ENCODE results near the gene ZMYM4.

- TF ChIP-seq CTCF (IDR thresholded peaks at IDR 0.05; ENCODE audit: insufficient read depth, low read length) = no peak
- no peak for TF ChIP-seq REST (IDR thresholded peaks at IDR 0.05; ENCODE audit: insufficient replicate concordance, low read depth)
- no peak for TF ChIP-seq POLR2AphosphoS5 (IDR thresholded peaks at IDR 0.05; ENCODE audit: low read depth)
Observed at GRCh38 chr1:35433714-35434113, 165.2 kb downstream of the ZMYM4 start.
